ENCODE data around the gene TJP3. TPM values are rescaled to one million over a fixed set of nuclear protein-coding genes. Genes with fewer than 3 reads are reported as not detected.

Gene TJP3
- total RNA-seq, 4 donors from 2014 or later, result 0.06 to 4.2 (median 0.17) TPM; not detected in 1

GRCh38 chr19:3771906-3772455 is 63.8 kb downstream of the TJP3 start, which contains the start of gene RAX2:
RAX2 (minus strand) TSS chr19:3772228; CDS start chr19:3771742, 486 bp downstream.
- 53% methylated on average over 14 of the region's 23 CpGs for WGBS
- Histone ChIP-seq H3K36me3 (peaks cover 12 to 31% (median 25%) of the 10 kb centered on the region in 4 donors), H3K4me3 (no peak within 1 kb of the TSS), H3K9me3 (no peaks in the 10 kb centered on the region), H3K4me1 (peaks cover 0 to 7% (median 0%) of the 10 kb centered on the region in 4 donors), H3K27me3 (peaks cover 0 to 18% (median 0%) of the 10 kb centered on the region in 4 donors), H3K27ac (replicated peaks in 1 of 4) (no peak within 1 kb of the TSS)
- TF ChIP-seq CTCF (IDR thresholded peaks at IDR 0.05), result no peak
- TF ChIP-seq EP300 (IDR thresholded peaks at IDR 0.05), result no peak
- no peak for TF ChIP-seq POLR2AphosphoS5 (IDR thresholded peaks at IDR 0.05)
- no peak for TF ChIP-seq POLR2A (IDR thresholded peaks at IDR 0.05; ENCODE audit: low read depth)
- DNase-seq (ENCODE audit: extremely low spot score), result no peak
- intact Hi-C loops (cut with DNase I), result no loop called here

DNA sequence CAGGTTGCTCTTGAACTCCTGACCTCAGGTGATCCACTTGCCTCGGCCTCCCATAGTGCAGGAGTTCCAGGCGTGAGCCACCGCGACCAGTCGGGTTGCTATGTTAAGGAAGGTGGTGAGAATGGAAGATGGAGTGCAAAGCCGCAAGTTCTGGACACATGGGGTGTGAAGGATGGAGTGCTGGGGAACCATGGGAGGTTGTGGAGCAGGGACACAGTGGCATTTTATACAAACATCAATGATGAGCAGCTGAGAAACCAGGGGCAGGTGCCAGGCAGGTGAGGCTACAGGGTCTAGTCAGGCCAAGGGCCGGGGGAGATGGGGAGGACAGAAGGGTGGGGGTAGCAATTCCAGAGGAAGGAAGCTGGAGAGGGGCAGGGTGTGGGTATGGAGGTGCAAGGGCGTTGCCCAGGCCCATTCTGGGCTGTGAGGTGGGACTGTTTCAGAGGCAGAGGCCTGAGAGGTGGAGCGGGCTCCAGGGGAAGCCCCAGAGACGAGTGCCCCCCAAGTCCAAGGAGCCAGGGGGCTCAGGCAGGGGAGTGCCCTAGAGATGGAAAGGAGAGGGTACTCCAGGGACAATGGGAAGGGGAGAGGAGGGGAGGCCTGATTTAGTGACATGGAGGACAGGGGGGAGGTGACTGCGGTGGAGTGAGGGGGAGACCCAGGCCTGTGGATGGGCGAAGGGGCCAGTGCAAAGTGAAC is 65.8 kb downstream of the TJP3 start:
- intact Hi-C loops (cut with DNase I), result no loop called here
- Histone ChIP-seq H3K4me3 (no peak overlapping the region), H3K9me3 (no peaks in the 10 kb centered on the region), H3K36me3 (peaks cover 0 to 11% (median 6%) of the 10 kb centered on the region in 4 donors), H3K4me1 (peaks cover 0 to 7% (median 0%) of the 10 kb centered on the region in 4 donors), H3K27me3 (peaks cover 0 to 26% (median 0%) of the 10 kb centered on the region in 4 donors), H3K27ac (replicated peaks in 1 of 4) (no peak overlapping the region)
- TF ChIP-seq CTCF (IDR thresholded peaks at IDR 0.05), result no peak
- TF ChIP-seq POLR2AphosphoS5 (IDR thresholded peaks at IDR 0.05), result no peak
- no peak for TF ChIP-seq POLR2A (IDR thresholded peaks at IDR 0.05; ENCODE audit: low read depth)
- no peak for TF ChIP-seq EP300 (IDR thresholded peaks at IDR 0.05)
- 88% methylated on average over 12 of the region's 12 CpGs for WGBS
- DNase-seq (ENCODE audit: extremely low spot score), result no peak

DNA sequence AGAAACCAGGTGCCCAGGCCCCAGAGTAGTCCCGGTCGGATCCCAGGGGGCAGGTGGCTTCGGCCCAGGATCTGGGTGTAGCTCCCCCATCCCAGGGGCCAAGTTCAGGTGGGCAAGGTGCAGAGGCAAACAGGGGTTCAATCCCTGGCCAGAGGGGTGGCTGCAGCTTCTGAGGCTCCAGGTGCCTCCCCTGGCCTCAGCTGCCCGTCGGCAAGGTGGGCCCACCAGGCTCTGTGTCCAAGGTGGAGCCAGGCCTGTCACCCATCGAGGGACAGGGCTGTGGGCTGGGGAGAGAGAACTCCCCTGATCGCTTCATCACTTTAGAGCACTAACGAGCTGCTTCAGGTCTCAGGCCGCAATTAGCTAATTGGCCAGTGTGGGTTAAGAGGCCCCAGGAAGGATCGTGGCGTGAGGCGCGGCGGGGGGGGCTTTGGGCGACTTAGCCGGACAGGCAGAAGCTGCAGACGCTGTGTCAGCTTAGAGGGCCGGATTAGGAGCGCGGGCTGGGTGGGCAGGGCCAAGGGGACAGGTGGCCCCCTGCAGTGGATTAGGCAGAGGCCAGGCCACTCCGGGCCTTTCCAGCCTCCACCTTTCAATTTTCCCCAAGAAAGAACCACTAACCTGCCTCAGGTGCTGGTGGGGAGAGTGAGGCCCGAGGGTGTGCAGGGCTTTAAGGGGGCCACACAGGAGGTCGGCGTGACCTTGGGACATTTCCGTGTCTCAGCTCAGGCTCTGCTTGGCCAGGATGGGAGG is 66.6 kb downstream of the TJP3 start:
- intact Hi-C loops (cut with DNase I), result no loop called here
- TF ChIP-seq POLR2AphosphoS5 (IDR thresholded peaks at IDR 0.05) (no peak), EP300 (IDR thresholded peaks at IDR 0.05) (no peak), POLR2A (IDR thresholded peaks at IDR 0.05; ENCODE audit: low read depth) (no peak), CTCF (IDR thresholded peaks at IDR 0.05) (no peak)
- no peaks in the 10 kb centered on the region for H3K9me3 ChIP-seq
- no peak overlapping the region for H3K27ac ChIP-seq (replicated peaks in 1 of 4)
- peaks cover 0 to 34% (median 0%) of the 10 kb centered on the region in 4 donors for H3K27me3 ChIP-seq
- WGBS, result 71% methylated on average over 15 of the region's 25 CpGs
- DNase-seq (ENCODE audit: extremely low spot score), result no peak
- peaks cover 0 to 7% (median 0%) of the 10 kb centered on the region in 4 donors for H3K4me1 ChIP-seq
- no peak overlapping the region for H3K4me3 ChIP-seq
- H3K36me3 ChIP-seq, result peaks cover 0 to 4% (median under 1%) of the 10 kb centered on the region in 4 donors

GRCh38 chr19:3775374-3775711 is 67.2 kb downstream of the TJP3 start:
- Histone ChIP-seq H3K36me3 (no peaks in the 10 kb centered on the region), H3K27ac (replicated peaks in 1 of 4) (no peak overlapping the region), H3K27me3 (peaks cover 0 to 35% (median 0%) of the 10 kb centered on the region in 4 donors), H3K4me3 (no peak overlapping the region), H3K4me1 (peaks cover 0 to 7% (median 0%) of the 10 kb centered on the region in 4 donors), H3K9me3 (no peaks in the 10 kb centered on the region)
- no peak for DNase-seq (ENCODE audit: extremely low spot score)
- 82% methylated on average over 2 of the region's 2 CpGs for WGBS
- TF ChIP-seq POLR2AphosphoS5 (IDR thresholded peaks at IDR 0.05) (no peak), EP300 (IDR thresholded peaks at IDR 0.05) (no peak)
- intact Hi-C loops (cut with DNase I), result no loop called here

- Histone ChIP-seq H3K27me3 (peaks cover 0 to 32% (median 0%) of the 10 kb centered on the region in 4 donors), H3K4me3 (no peak overlapping the region), H3K36me3 (no peaks in the 10 kb centered on the region), H3K9me3 (peaks cover 0 to 4% (median 3%) of the 10 kb centered on the region in 4 donors), H3K27ac (replicated peaks in 1 of 4) (no peak overlapping the region), H3K4me1 (peaks cover 0 to 7% (median 0%) of the 10 kb centered on the region in 4 donors)
- 100% methylated on average over 2 of the region's 5 CpGs for WGBS
- TF ChIP-seq POLR2A (IDR thresholded peaks at IDR 0.05; ENCODE audit: low read depth), result no peak
- no peak for DNase-seq (ENCODE audit: extremely low spot score)
- intact Hi-C loops (cut with DNase I), result no loop called here
Observed at GRCh38 chr19:3775831-3776230, 67.6 kb downstream of the TJP3 start.

All from esophagus muscularis mucosa (tissue), 4 donors.